Suprapubic skin (tissue), 4 donors: ENCODE data around the gene ROBO1.

Source experiments
- POLR2A ChIP-seq, 2 donors: fragments of 450-650 bp; IDR thresholded peaks; one replicate each; pipeline ENCODE4 v1.6.1; 2017; ENCODE audit warnings: antibody characterized with exemption in 2 of 2, mild to moderate bottlenecking in 2 of 2, moderate library complexity in 2 of 2
- POLR2AphosphoS5 ChIP-seq, 3 donors: sonication (generic); formaldehyde crosslinking; IDR thresholded peaks; one replicate each; pipeline ENCODE4 v1.6.1; 2017; ENCODE audit warnings: antibody characterized with exemption in 3 of 3
- TF ChIP-seq, protein P1 (sequence below), 2 donors: fragments of 200-600 bp in 1 of 2; fragments of 450-650 bp in 1 of 2; sonication (generic) in 1 of 2; IDR thresholded peaks; one replicate each; pipeline ENCODE4 v1.5.1; 2016 to 2019; ENCODE audit warnings: antibody characterized with exemption in 2 of 2, mild to moderate bottlenecking in 1 of 2, moderate library complexity in 1 of 2

- TF ChIP-seq, protein P1, sequence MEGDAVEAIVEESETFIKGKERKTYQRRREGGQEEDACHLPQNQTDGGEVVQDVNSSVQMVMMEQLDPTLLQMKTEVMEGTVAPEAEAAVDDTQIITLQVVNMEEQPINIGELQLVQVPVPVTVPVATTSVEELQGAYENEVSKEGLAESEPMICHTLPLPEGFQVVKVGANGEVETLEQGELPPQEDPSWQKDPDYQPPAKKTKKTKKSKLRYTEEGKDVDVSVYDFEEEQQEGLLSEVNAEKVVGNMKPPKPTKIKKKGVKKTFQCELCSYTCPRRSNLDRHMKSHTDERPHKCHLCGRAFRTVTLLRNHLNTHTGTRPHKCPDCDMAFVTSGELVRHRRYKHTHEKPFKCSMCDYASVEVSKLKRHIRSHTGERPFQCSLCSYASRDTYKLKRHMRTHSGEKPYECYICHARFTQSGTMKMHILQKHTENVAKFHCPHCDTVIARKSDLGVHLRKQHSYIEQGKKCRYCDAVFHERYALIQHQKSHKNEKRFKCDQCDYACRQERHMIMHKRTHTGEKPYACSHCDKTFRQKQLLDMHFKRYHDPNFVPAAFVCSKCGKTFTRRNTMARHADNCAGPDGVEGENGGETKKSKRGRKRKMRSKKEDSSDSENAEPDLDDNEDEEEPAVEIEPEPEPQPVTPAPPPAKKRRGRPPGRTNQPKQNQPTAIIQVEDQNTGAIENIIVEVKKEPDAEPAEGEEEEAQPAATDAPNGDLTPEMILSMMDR (IDR thresholded peaks at IDR 0.05), result no peak
- TF ChIP-seq POLR2A (IDR thresholded peaks at IDR 0.05) (no peak), POLR2AphosphoS5 (IDR thresholded peaks at IDR 0.05) (no peak)
These were observed 747.9 kb downstream of the ROBO1 start for GRCh38 chr3:79019924-79020173.
